ENCODE results near the gene PRRX2. TPM values are rescaled to one million over a fixed set of nuclear protein-coding genes. Genes with fewer than 3 reads are reported as not detected.

Gene PRRX2
- total and polyA plus RNA-seq, 2 experiments from 2014 or later, result 5.8 to 8.3 TPM

DNA sequence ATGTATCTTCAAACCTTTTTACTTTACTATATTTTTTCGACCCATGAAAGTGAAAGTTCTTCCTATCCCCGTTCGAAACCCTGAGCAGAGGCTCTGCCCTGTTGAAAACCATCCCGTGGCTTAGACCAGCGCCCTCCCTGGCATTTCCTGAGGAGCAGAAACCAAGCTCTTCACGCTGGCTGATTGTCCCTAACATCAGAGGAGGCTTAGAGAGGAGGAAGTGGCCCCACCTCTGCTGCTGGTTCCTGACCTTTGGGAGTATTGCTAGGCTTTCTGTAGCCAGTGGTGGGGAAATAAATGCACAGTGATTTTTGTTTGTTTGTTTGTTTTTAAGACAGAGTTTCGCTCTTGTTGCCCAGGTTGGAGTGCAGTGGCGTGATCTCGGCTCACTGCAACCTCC is 91.6 kb downstream of the PRRX2 start (continued):
- TF ChIP-seq, protein P1, sequence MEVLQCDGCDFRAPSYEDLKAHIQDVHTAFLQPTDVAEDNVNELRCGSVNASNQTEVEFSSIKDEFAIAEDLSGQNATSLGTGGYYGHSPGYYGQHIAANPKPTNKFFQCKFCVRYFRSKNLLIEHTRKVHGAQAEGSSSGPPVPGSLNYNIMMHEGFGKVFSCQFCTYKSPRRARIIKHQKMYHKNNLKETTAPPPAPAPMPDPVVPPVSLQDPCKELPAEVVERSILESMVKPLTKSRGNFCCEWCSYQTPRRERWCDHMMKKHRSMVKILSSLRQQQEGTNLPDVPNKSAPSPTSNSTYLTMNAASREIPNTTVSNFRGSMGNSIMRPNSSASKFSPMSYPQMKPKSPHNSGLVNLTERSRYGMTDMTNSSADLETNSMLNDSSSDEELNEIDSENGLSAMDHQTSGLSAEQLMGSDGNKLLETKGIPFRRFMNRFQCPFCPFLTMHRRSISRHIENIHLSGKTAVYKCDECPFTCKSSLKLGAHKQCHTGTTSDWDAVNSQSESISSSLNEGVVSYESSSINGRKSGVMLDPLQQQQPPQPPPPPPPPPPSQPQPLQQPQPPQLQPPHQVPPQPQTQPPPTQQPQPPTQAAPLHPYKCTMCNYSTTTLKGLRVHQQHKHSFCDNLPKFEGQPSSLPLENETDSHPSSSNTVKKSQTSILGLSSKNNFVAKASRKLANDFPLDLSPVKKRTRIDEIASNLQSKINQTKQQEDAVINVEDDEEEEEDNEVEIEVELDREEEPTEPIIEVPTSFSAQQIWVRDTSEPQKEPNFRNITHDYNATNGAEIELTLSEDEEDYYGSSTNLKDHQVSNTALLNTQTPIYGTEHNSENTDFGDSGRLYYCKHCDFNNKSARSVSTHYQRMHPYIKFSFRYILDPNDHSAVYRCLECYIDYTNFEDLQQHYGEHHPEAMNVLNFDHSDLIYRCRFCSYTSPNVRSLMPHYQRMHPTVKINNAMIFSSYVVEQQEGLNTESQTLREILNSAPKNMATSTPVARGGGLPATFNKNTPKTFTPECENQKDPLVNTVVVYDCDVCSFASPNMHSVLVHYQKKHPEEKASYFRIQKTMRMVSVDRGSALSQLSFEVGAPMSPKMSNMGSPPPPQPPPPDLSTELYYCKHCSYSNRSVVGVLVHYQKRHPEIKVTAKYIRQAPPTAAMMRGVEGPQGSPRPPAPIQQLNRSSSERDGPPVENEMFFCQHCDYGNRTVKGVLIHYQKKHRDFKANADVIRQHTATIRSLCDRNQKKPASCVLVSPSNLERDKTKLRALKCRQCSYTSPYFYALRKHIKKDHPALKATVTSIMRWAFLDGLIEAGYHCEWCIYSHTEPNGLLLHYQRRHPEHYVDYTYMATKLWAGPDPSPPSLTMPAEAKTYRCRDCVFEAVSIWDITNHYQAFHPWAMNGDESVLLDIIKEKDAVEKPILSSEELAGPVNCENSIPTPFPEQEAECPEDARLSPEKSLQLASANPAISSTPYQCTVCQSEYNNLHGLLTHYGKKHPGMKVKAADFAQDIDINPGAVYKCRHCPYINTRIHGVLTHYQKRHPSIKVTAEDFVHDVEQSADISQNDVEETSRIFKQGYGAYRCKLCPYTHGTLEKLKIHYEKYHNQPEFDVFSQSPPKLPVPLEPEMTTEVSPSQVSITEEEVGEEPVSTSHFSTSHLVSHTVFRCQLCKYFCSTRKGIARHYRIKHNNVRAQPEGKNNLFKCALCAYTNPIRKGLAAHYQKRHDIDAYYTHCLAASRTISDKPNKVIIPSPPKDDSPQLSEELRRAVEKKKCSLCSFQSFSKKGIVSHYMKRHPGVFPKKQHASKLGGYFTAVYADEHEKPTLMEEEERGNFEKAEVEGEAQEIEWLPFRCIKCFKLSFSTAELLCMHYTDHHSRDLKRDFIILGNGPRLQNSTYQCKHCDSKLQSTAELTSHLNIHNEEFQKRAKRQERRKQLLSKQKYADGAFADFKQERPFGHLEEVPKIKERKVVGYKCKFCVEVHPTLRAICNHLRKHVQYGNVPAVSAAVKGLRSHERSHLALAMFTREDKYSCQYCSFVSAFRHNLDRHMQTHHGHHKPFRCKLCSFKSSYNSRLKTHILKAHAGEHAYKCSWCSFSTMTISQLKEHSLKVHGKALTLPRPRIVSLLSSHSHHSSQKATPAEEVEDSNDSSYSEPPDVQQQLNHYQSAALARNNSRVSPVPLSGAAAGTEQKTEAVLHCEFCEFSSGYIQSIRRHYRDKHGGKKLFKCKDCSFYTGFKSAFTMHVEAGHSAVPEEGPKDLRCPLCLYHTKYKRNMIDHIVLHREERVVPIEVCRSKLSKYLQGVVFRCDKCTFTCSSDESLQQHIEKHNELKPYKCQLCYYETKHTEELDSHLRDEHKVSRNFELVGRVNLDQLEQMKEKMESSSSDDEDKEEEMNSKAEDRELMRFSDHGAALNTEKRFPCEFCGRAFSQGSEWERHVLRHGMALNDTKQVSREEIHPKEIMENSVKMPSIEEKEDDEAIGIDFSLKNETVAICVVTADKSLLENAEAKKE (CRISPR knock-in tag; IDR thresholded peaks at IDR 0.05), result no peak
- no peak for TF ChIP-seq REST (IDR thresholded peaks at IDR 0.05; ENCODE audit: unreplicated experiment)
- no peak for TF ChIP-seq ETS1 (IDR thresholded peaks at IDR 0.05)
- no peak for TF ChIP-seq ZNF331 (CRISPR knock-in tag; IDR thresholded peaks at IDR 0.05; ENCODE audit: low read depth)
- no peak for TF ChIP-seq POLR2AphosphoS5 (IDR thresholded peaks at IDR 0.05; ENCODE audit: low read depth)

Data from GM23338 (cell line).